ENCODE data around the gene BNC2. TPM values are rescaled to one million over a fixed set of nuclear protein-coding genes. Genes with fewer than 3 reads are reported as not detected.

Gene BNC2
- total RNA-seq, 1 donor from 2014 or later: 5.4 TPM

GRCh38 chr9:16450578-16450977, 419.9 kb downstream of the BNC2 start:
- Mint-ChIP-seq H3K27ac (ENCODE audit: unreplicated experiment) (no peak overlapping the region), H3K4me3 (no peak overlapping the region), H3K9me3 (no peaks in the 10 kb centered on the region), H3K4me1 (no peaks in the 10 kb centered on the region), H3K27me3 (ENCODE audit: low read depth) (no peaks in the 10 kb centered on the region), H3K36me3 (ENCODE audit: low read depth) (no peaks in the 10 kb centered on the region)
- no peak for TF ChIP-seq CTCF (conservative IDR thresholded peaks at IDR 0.05)
- no peak for DNase-seq (ENCODE audit: low read depth, low spot score)

GRCh38 chr9:16450043-16450442, 420.4 kb downstream of the BNC2 start:
- Mint-ChIP-seq H3K4me1 (peaks cover 2% of the 10 kb centered on the region), H3K9me3 (no peaks in the 10 kb centered on the region), H3K4me3 (no peak overlapping the region), H3K36me3 (ENCODE audit: low read depth) (no peaks in the 10 kb centered on the region), H3K27me3 (ENCODE audit: low read depth) (no peaks in the 10 kb centered on the region), H3K27ac (ENCODE audit: unreplicated experiment) (no peak overlapping the region)
- no peak for TF ChIP-seq CTCF (conservative IDR thresholded peaks at IDR 0.05)
- DNase-seq (ENCODE audit: low read depth, low spot score): no peak

GRCh38 chr9:16449076-16449730, 421.3 kb downstream of the BNC2 start:
- no peaks in the 10 kb centered on the region for H3K36me3 Mint-ChIP-seq (ENCODE audit: low read depth)
- peaks cover 6% of the 10 kb centered on the region for H3K4me1 Mint-ChIP-seq

GRCh38 chr9:16447946-16448345, 422.5 kb downstream of the BNC2 start:
- Mint-ChIP-seq H3K27me3 (ENCODE audit: low read depth) (no peaks in the 10 kb centered on the region), H3K4me3 (no peak overlapping the region), H3K36me3 (ENCODE audit: low read depth) (no peaks in the 10 kb centered on the region), H3K4me1 (peaks cover 6% of the 10 kb centered on the region), H3K9me3 (no peaks in the 10 kb centered on the region), H3K27ac (ENCODE audit: unreplicated experiment) (no peak overlapping the region)
- no peak for DNase-seq (ENCODE audit: low read depth, low spot score)
- TF ChIP-seq CTCF (conservative IDR thresholded peaks at IDR 0.05): no peak

More at GRCh38 chr9:16449076-16449730, 421.3 kb downstream of the BNC2 start:
- DNase-seq (ENCODE audit: low read depth, low spot score): no peak
- H3K4me3 Mint-ChIP-seq: no peak overlapping the region
- TF ChIP-seq CTCF (conservative IDR thresholded peaks at IDR 0.05): no peak
- no peaks in the 10 kb centered on the region for H3K27me3 Mint-ChIP-seq (ENCODE audit: low read depth)
- H3K9me3 Mint-ChIP-seq: no peaks in the 10 kb centered on the region
- no peak overlapping the region for H3K27ac Mint-ChIP-seq (ENCODE audit: unreplicated experiment)

GRCh38 chr9:16446636-16447035, 423.8 kb downstream of the BNC2 start:
- H3K9me3 Mint-ChIP-seq: no peaks in the 10 kb centered on the region
- H3K4me3 Mint-ChIP-seq: no peak overlapping the region

More at GRCh38 chr9:16446636-16447035, 423.8 kb downstream of the BNC2 start:
- DNase-seq (ENCODE audit: low read depth, low spot score): no peak
- H3K36me3 Mint-ChIP-seq (ENCODE audit: low read depth): no peaks in the 10 kb centered on the region
- no peak overlapping the region for H3K27ac Mint-ChIP-seq (ENCODE audit: unreplicated experiment)
- no peak for TF ChIP-seq CTCF (conservative IDR thresholded peaks at IDR 0.05)
- no peaks in the 10 kb centered on the region for H3K27me3 Mint-ChIP-seq (ENCODE audit: low read depth)
- H3K4me1 Mint-ChIP-seq: peaks cover 6% of the 10 kb centered on the region
